Bronchial epithelial cell (primary cell): ENCODE results near the gene MECR. TPM values are rescaled to one million over a fixed set of nuclear protein-coding genes. Genes with fewer than 3 reads are reported as not detected.

ENCODE experiments used
- DNase-seq: peaks from one replicate; pipeline ENCODE4 v3.0.0-alpha.2; 2010; ENCODE audit warnings: low read depth
- FAIRE-seq: peaks from 2 replicates; lab custom pipeline; 2011; peaks lifted over from hg19 to GRCh38; lab: Jason Lieb, UNC
- H3K27me3 ChIP-seq: 2 replicates; pipeline ENCODE4 v1.5.1; 2011; ENCODE audit warnings: low read length; ENCODE audit not compliant: control insufficient read depth, insufficient read depth
- H3K36me3 ChIP-seq: 2 replicates; pipeline ENCODE4 v1.5.1; 2011; ENCODE audit warnings: low read length; ENCODE audit not compliant: control insufficient read depth, insufficient read depth
- H3K4me3 ChIP-seq: 2 replicates; pipeline ENCODE4 v1.5.1; 2011; ENCODE audit warnings: mild to moderate bottlenecking, low read depth, low read length, control low read depth
- total RNA-seq: library from RNA; depleted of rRNA; stranded (reverse); fragments of >200 nt; gene quantifications from 2 replicates; pipeline ENCODE4 v1.2.1, GENCODE V29; 2014
- TF ChIP-seq, protein P1 (sequence below): IDR thresholded peaks from 2 replicates; pipeline ENCODE4 v1.5.1; 2011; ENCODE audit warnings: mild to moderate bottlenecking, moderate library complexity, low read length, control low read depth, inconsistent platforms; ENCODE audit not compliant: insufficient read depth, severe bottlenecking

MECR gene
- total RNA-seq, 1 donor from 2014 or later, result 28.2 TPM

DNA sequence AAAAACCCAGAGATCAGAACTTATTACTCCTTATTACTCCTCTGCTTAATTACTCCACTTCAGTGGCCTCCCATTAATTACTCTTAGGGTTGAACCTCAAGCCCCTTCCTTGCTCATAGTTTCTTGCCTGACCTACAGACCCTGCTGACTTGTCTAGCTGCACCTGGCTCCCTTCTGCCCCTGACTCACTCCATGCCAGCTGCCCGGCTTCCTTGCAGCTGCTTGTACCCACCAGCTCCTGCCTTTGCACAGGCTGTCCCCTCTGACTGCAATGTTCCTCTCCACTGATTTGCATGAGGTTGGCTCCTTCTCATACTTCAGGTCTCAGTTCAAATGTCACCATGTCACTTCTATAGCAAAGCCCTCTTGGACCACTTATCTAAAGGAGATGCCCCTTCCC, 3.7 kb upstream of the MECR start:
- no peak for FAIRE-seq
- TF ChIP-seq, protein P1, sequence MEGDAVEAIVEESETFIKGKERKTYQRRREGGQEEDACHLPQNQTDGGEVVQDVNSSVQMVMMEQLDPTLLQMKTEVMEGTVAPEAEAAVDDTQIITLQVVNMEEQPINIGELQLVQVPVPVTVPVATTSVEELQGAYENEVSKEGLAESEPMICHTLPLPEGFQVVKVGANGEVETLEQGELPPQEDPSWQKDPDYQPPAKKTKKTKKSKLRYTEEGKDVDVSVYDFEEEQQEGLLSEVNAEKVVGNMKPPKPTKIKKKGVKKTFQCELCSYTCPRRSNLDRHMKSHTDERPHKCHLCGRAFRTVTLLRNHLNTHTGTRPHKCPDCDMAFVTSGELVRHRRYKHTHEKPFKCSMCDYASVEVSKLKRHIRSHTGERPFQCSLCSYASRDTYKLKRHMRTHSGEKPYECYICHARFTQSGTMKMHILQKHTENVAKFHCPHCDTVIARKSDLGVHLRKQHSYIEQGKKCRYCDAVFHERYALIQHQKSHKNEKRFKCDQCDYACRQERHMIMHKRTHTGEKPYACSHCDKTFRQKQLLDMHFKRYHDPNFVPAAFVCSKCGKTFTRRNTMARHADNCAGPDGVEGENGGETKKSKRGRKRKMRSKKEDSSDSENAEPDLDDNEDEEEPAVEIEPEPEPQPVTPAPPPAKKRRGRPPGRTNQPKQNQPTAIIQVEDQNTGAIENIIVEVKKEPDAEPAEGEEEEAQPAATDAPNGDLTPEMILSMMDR, result no peak
- Histone ChIP-seq H3K27me3 (no peaks in the 10 kb centered on the region), H3K4me3 (no peak overlapping the region), H3K36me3 (no peaks in the 10 kb centered on the region)
- no peak for DNase-seq

DNA sequence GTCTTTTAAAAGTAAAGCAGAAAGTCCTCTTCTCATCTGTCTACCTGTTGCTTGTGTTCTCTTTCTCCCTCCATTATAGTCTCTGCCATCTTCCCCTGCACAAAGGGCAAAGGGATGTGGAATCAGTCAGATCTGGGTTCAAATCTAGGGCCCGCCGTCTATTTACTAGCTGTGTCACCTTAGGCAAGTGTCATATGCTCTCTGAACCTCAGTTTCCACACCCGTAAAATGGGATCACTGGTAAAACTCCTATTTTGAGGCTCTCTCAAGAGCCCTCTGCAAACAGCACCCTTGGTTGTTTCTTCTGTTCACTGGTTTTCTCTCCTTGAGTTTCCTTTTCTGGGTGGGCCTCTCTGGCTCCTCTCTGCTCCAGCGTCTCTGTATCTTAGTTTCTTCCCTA, 3.0 kb upstream of the MECR start:
- FAIRE-seq (no peak), DNase-seq (no peak)
- TF ChIP-seq, protein P1, result no peak

DNA sequence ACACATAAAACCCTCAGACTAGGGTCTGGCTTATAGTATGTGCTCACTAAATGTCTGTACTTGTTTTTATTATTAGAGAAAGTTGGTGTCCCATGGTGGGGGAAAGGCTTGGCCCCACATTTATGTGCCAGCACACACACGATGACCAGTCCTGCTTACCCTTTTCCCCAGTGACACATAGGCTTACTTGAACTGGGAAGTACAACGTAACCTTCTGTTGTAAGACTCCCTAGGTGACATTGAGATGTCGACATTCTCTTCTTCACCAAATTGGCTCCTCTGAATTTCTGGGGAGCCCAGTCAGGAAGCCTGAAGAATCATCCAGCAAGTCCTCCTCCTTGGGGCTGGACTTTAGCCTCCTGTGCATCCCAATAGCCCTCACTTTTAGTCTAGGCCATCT, 1.7 kb upstream of the MECR start:
- TF ChIP-seq, protein P1, result no peak
- Histone ChIP-seq H3K27me3 (no peaks in the 10 kb centered on the region), H3K4me3 (no peak overlapping the region), H3K36me3 (no peaks in the 10 kb centered on the region)
- FAIRE-seq, result no peak
- no peak for DNase-seq

More for the DNA sequence above, 3.0 kb upstream of the MECR start:
- H3K27me3 ChIP-seq, result no peaks in the 10 kb centered on the region
- H3K36me3 ChIP-seq, result no peaks in the 10 kb centered on the region
- no peak overlapping the region for H3K4me3 ChIP-seq

DNA sequence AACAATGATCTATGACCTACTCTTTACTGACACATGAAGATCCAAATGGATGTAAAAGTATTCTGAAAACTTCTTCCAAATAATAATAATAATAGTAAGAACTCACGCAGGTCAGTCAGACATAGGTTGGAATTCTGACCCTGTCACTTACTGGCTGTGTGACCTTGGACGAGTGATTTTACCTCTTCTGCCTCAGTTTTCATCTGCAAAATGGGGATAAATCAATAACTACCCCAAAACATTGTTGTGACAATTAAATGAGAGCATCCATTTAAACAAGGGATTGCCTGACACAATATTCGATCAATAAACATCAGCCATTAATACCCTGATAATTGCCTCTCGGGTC, 556 bp downstream of the MECR start:
- H3K4me3 ChIP-seq, result peak overlapping the region; percentile 88
- FAIRE-seq, result no peak
- TF ChIP-seq, protein P1, result no peak
- no peaks in the 10 kb centered on the region for H3K27me3 ChIP-seq
- no peak for DNase-seq
- no peaks in the 10 kb centered on the region for H3K36me3 ChIP-seq

DNA sequence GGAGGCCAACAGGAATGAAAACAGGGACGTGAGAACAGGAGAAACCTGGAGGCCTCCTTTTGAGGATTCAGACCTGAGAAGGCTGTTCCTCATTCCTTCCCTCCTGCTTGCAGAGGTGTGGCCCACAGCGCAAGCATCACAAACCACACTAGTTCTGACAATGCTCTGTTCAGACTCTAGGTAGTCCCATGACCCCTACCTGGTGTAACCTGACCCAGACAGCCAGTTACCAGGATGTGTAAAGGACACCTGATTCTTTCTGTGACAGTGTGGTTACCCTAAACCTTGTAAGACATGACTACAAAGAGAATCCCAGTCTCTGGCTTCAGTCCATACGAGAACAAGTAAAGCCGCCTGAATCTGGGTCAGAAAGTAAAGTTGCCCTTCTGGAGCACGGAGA, 3.2 kb downstream of the MECR start:
- Histone ChIP-seq H3K36me3 (peaks cover 2% of the 10 kb centered on the region), H3K4me3 (no peak overlapping the region), H3K27me3 (no peaks in the 10 kb centered on the region)
- FAIRE-seq (no peak), DNase-seq (peak; percentile 42)
- TF ChIP-seq, protein P1, result no peak

DNA sequence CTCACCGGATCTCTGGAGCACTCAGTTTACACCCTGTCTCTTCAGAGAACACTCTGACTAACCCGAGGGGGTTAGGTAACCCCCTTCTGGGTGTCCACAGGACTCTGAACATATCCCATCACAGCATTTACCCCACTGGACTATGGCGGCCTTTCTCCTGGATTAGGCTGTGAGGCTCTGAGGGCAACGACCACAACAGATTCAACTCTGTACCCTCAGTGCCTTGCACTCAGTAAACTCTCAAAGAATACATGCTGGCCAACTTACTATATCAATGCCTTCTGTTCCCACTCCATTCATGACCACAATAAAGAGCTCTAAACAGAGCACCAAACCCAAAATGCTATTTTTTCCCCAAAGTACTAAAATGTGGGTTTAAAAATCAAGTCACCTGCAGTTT, 5.4 kb downstream of the MECR start:
- Histone ChIP-seq H3K4me3 (no peak overlapping the region), H3K36me3 (peaks cover 2% of the 10 kb centered on the region), H3K27me3 (no peaks in the 10 kb centered on the region)
- FAIRE-seq, result no peak
- DNase-seq, result no peak
- TF ChIP-seq, protein P1, result no peak
